NOMO-1 treated with dmso at 0.1 percent for 144 hours (cell line): Measurements from ENCODE around the gene FHIT.

Experiments used
- DNase-seq: peaks from one replicate; lab custom pipeline; 2025; ENCODE audit not compliant: unreplicated experiment; lab: John Stamatoyannopoulos, UW

FHIT gene

DNA sequence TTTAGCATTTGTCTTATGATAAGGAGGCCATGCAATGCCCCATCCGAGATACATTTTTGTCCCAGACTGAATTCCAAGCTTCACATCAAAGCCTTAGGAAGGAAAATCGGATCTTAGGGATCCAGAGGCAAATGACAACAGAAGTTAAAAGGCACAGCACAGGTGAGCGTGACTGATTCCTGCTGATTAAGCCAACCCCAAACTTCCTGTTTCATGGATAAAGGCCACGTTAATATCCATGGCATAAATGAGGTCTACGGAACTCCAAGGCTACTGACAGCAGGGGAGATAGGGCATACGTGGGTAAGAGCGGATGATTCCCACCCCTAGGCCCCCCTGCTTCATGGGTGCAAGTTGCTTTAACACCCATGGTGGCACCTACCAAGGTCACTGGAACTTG is 471.6 kb downstream of the FHIT start:
- DNase-seq: no peak

- no peak for DNase-seq
These were observed 475.3 kb downstream of the FHIT start for GRCh38 chr3:60775985-60776384.

GRCh38 chr3:60774617-60775016 is 476.6 kb downstream of the FHIT start:
- no peak for DNase-seq

- no peak for DNase-seq
These were observed 478.7 kb downstream of the FHIT start for GRCh38 chr3:60772584-60772983.

DNA sequence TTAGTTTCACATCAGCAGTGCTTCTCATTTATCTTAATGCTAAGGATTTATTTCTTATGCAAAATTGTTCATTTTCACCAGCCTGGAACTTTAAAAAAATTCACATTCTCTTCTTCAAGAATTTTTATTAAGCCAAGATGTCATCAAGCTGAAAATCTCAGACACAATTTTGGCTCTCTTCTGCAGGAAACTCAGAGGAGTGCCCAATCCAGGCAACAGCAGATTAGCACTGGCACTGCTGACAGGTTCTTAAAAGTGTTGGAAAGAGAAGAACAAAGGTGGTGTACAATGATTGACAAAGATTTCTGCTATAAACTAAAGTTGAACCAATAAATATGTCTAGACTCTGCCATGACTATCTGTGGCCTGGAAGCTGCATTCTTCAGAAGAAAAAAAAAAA is 479.5 kb downstream of the FHIT start:
- no peak for DNase-seq

DNA sequence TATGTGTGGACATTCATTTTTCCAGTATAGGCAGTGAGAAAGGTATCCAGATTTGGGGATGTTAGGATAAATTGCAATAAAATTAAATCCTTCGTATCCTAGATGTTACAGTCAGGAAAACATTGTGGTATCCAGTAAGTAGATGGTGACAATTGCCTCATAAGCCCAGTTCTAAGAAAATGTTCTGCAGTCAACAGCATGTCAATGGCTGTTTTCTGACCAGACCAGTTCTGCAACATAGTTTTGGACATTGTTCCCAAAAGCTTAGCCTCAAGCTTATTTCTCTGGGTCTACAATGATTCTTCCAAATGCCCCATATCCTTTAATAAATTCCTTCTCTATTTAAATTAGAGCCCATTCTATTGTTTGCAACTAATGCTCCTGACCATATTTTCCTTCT is 480.7 kb downstream of the FHIT start:
- DNase-seq: no peak

- no peak for DNase-seq
These were observed 483.7 kb downstream of the FHIT start for GRCh38 chr3:60767536-60767935.

- no peak for DNase-seq
These were observed 485.5 kb downstream of the FHIT start for GRCh38 chr3:60765776-60766175.

DNA sequence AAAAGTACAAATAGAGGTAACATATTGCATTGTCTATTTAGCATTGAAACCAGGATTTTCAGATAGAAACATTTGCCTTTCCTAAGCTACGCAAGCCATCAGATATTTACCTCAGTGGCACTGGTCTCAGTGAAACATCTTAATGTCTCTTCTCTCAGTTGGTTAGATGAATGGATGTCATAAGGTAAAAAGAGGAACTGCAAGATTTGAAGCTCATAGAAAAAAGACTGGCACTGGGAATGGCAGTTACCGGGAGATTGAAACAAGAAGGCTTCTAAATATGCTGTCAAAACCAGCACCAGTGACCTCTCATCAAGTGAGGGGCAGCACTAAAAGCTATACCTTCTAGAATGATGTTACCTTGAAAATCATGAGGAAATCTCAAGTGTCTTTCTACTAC is 486.4 kb downstream of the FHIT start:
- DNase-seq: no peak

- peak; percentile 16 for DNase-seq
These were observed 491.1 kb downstream of the FHIT start for GRCh38 chr3:60760145-60760544.

DNA sequence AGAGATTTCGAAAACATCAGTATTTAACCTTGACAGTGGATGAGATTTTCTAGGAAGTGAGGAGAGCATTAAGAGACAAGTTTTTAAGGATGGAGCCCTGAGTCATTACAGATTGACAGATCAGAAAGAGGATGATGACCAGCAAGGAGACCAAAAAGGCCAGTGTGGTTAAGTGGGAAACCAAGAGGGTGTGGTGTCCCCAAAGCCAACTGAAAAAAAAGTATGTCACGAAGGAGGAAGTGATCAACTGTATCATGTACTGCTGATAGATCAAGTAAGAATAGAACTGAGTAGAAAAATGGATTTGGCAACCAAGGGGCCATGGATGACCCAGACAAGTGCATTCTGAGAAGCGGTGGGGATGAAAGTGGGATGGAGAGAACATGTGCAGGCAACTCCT is 491.8 kb downstream of the FHIT start:
- peak; percentile 86 for DNase-seq

GRCh38 chr3:60758831-60759230 is 492.4 kb downstream of the FHIT start:
- no peak for DNase-seq

- DNase-seq: peak; percentile 70
These were observed 493.1 kb downstream of the FHIT start for GRCh38 chr3:60758171-60758570.

DNA sequence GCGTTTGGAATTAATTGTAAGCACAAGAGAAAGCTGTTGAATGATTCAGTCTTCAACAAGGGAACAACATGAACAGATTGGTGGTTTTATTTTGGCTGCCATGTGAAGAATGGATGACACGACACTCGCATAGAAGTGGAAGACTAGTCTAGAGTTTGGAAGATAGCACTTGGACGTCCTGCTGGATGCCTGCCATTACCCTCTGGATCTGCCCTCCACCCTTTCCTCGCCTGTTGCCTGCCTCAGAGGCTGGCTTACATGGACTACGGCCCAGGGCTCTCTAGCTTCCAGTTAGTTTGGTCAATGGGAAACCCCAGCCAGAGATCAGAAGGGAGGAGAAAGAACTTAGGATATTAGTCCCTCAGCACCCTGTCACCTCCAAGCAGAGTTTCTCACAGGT is 493.5 kb downstream of the FHIT start:
- DNase-seq: no peak

DNA sequence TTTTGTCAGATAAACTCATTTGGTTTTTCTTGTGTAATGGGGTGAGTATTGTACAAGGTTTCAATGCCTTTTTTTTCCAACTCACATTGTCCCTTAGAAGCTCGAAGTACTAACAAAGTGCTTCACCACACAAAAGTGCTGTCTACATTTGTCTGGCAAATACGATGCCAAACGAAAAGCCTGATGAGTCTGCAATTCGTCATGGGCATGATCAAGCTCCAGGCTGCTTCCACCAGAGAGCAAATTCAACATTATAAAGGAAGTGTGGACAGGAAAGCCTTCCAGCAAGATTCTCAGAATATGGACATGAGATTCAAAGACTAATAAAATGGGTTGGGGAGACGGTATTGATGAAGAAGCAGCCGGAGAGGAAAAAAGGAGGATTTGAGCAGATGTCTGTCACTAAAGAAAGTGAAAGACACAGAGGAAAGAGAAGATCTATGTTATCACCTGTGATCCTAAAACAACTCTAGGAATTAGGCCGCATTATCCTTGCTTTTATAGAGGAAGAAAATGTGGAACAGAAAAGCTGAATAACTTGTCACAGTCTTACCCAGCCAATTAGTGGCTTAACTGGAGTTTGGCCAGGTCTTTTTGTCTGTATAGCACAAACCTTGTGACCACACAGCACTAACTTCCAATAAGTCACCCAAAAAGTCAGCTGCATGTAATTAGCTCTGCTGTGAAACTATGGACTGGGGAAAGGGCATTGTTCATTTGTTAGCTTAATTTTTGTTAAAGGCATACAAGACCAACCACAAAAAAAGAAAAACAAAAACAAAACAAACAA is 494.8 kb downstream of the FHIT start:
- no peak for DNase-seq

GRCh38 chr3:60755094-60755493 is 496.2 kb downstream of the FHIT start:
- no peak for DNase-seq

- DNase-seq: no peak
These were observed 496.6 kb downstream of the FHIT start for GRCh38 chr3:60754617-60755016.

GRCh38 chr3:60752809-60753208 is 498.4 kb downstream of the FHIT start:
- DNase-seq: no peak

DNA sequence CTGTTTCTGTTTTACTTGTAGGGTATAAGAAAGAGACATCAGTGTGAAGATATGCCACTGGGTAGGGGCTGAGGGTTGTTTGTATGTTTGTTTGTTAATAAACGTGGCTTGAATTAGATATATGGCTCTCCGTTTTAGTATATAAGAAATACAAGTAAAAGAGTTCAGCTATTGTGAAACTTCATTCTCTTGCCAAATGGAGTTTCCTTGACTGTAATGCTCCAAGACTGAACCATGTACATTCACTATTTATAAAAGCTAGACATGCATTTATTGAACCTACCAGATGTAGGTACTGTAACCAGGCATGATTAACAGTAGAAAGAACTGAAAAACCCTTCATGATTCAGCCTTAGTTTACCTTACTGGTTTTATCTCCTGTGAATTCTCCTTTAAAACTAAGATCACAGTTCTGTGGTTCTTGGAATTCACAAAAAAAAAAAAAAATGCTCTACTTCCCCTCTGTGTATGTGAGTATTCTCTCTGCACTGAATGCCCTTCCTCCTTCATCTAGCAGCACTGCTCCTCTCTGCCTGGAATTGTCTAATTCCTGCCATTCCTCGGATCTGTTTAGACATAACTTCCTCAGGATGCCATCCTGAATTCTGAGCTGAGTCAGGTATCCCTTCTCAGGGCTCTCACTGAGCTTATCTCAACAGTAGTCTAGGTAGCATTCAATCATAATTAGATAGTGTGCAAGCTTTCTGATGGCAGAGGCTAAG is 504.4 kb downstream of the FHIT start:
- no peak for DNase-seq

- no peak for DNase-seq
These were observed 505.1 kb downstream of the FHIT start for GRCh38 chr3:60746043-60746638.

GRCh38 chr3:60743631-60744164 is 507.6 kb downstream of the FHIT start:
- no peak for DNase-seq

GRCh38 chr3:60742606-60743145 is 508.6 kb downstream of the FHIT start:
- no peak for DNase-seq
